PC-9 (cell line): ENCODE results near the gene MYL12A.

Experiments
- EZH2 ChIP-seq: fragments of 200-600 bp; sonication (generic); IDR thresholded peaks from 2 replicates; pipeline ENCODE4 v1.8.0; 2017; ENCODE audit warnings: antibody characterized with exemption, low read depth
- TF ChIP-seq, protein P1 (sequence below): fragments of 200-600 bp; sonication (generic); conservative IDR thresholded peaks from 2 replicates; pipeline ENCODE4 v1.6.1; 2017; ENCODE audit warnings: mixed run types, antibody characterized with exemption, mild to moderate bottlenecking, moderate library complexity

DNA sequence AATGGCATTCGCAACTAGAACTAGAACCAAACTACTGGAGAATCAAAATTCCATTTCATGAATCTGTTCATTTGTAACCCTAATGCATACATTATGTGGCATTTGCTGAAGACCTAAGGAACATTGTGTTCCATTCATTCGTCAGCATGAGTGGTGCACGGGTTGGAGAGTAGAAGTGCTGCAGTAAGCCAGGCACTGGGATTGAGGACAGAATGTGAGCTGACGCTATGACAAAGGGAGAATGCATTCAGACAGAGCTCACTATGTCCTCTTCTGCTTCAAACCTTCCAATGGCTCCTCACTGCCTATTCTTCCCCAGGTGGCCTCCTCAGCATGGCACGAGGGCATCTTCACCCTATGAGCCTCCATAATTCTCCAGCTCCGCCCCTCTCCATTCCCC lies 21.6 kb upstream of the MYL12A start:
- TF ChIP-seq, protein P1, sequence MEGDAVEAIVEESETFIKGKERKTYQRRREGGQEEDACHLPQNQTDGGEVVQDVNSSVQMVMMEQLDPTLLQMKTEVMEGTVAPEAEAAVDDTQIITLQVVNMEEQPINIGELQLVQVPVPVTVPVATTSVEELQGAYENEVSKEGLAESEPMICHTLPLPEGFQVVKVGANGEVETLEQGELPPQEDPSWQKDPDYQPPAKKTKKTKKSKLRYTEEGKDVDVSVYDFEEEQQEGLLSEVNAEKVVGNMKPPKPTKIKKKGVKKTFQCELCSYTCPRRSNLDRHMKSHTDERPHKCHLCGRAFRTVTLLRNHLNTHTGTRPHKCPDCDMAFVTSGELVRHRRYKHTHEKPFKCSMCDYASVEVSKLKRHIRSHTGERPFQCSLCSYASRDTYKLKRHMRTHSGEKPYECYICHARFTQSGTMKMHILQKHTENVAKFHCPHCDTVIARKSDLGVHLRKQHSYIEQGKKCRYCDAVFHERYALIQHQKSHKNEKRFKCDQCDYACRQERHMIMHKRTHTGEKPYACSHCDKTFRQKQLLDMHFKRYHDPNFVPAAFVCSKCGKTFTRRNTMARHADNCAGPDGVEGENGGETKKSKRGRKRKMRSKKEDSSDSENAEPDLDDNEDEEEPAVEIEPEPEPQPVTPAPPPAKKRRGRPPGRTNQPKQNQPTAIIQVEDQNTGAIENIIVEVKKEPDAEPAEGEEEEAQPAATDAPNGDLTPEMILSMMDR: no peak
- no peak for TF ChIP-seq EZH2
